Endothelial cell of umbilical vein (primary cell): Measurements from ENCODE around the gene USF2. TPM values are rescaled to one million over a fixed set of nuclear protein-coding genes. Genes with fewer than 3 reads are reported as not detected.

Source experiments
- BruUV-seq: library from RNA; stranded (reverse); fragments of 400-500 nt; replicated peaks from 2 replicates; lab custom pipeline; 2021; lab: Mats Ljungman, UMichigan
- CTCF ChIA-PET: fragments of 300-600, 350-600 bp; sonication (Branson Sonifier 250); formaldehyde crosslinking; loops from one replicate; lab custom pipeline; 2021; ENCODE audit warnings: antibody characterized with exemption, inconsistent platforms; lab: Charles Lee
- POLR2A ChIA-PET: fragments of 300-600, 350-600 bp; sonication (Branson Sonifier 250); formaldehyde crosslinking; loops from one replicate; lab custom pipeline; 2021; ENCODE audit warnings: antibody characterized with exemption, inconsistent platforms; lab: Charles Lee
- DNase-seq: peaks from one replicate; pipeline ENCODE4 v3.0.0-alpha.2; 2011; ENCODE audit warnings: low read depth, low spot score
- FAIRE-seq: peaks from 2 replicates; lab custom pipeline; 2011; peaks lifted over from hg19 to GRCh38; lab: Jason Lieb, UNC
- H2AFZ ChIP-seq: 2 replicates; pipeline ENCODE4 v1.6.0; 2012; ENCODE audit warnings: low read depth, low read length, control low read depth, inconsistent platforms
- H3K27ac ChIP-seq: 2 replicates; pipeline ENCODE4 v1.5.1; 2011; ENCODE audit warnings: low read depth, mild to moderate bottlenecking, control low read depth, low read length, moderate library complexity; ENCODE audit not compliant: insufficient read depth
- H3K27me3 ChIP-seq, 2 experiments: 2 replicates each; pipeline versions ENCODE4 v1.6.0 to v1.6.1; 2011; ENCODE audit warnings: low read length in 2 of 2, mixed read lengths in 1 of 2; ENCODE audit not compliant: control insufficient read depth in 2 of 2, insufficient read depth in 2 of 2
- H3K36me3 ChIP-seq, 2 experiments: 2 replicates in 1 of 2; 3 replicates in 1 of 2; pipeline ENCODE4 v1.5.1; 2011; ENCODE audit warnings: low read length in 2 of 2, mild to moderate bottlenecking in 1 of 2, moderate library complexity in 1 of 2; ENCODE audit not compliant: control insufficient read depth in 2 of 2, insufficient read depth in 2 of 2; ENCODE audit errors: extremely low read depth in 1 of 2
- H3K4me1 ChIP-seq: 3 replicates; pipeline ENCODE4 v1.5.1; 2011; ENCODE audit warnings: mild to moderate bottlenecking, low read length; ENCODE audit not compliant: control insufficient read depth, insufficient read depth; ENCODE audit errors: extremely low read depth
- H3K4me2 ChIP-seq: 2 replicates; pipeline ENCODE4 v1.6.1; 2011; ENCODE audit warnings: low read length, control low read depth, mixed read lengths; ENCODE audit not compliant: insufficient read depth
- H3K4me3 ChIP-seq, 3 experiments: fragments of 200-600 bp in 1 of 3; sonication (generic), shearing (Covaris generic) in 1 of 3; replicated peaks in 1 of 3; 2 replicates each; pipeline ENCODE4 v1.5.1; 2011 to 2016; ENCODE audit warnings: control low read depth in 3 of 3, low read length in 3 of 3, mild to moderate bottlenecking in 2 of 3, inconsistent platforms in 1 of 3, low read depth in 1 of 3, moderate library complexity in 1 of 3; ENCODE audit not compliant: insufficient read depth in 1 of 3
- H3K79me2 ChIP-seq: 2 replicates; pipeline ENCODE4 v1.6.0; 2012; ENCODE audit warnings: low read length, inconsistent platforms; ENCODE audit not compliant: control insufficient read depth, insufficient read depth
- H3K9ac ChIP-seq: replicated peaks from 2 replicates; pipeline ENCODE3; 2011; ENCODE audit warnings: low read length, control low read depth; ENCODE audit not compliant: insufficient read depth; ENCODE audit errors: extremely low read depth
- H3K9me1 ChIP-seq: replicated peaks from 3 replicates; pipeline ENCODE4 v1.6.0; 2011; ENCODE audit warnings: mild to moderate bottlenecking, low read length; ENCODE audit not compliant: control insufficient read depth, insufficient read depth; ENCODE audit errors: extremely low read depth
- H3K9me3 ChIP-seq: replicated peaks from 2 replicates; pipeline ENCODE4 v1.5.1; 2012; ENCODE audit warnings: low read length, inconsistent platforms; ENCODE audit not compliant: control insufficient read depth, insufficient read depth
- H4K20me1 ChIP-seq: replicated peaks from 2 replicates; pipeline ENCODE3; 2011; ENCODE audit warnings: mild to moderate bottlenecking, low read length; ENCODE audit not compliant: control insufficient read depth, insufficient read depth; ENCODE audit errors: extremely low read depth
- EZH2 ChIP-seq: IDR thresholded peaks from 2 replicates; pipeline ENCODE4 v1.6.1; 2012; ENCODE audit warnings: borderline replicate concordance, low read depth, mild to moderate bottlenecking, moderate library complexity, low read length, inconsistent platforms; ENCODE audit not compliant: severe bottlenecking
- FOS ChIP-seq: IDR thresholded peaks from 2 replicates; pipeline ENCODE4 v1.6.1; 2011; ENCODE audit warnings: mild to moderate bottlenecking, low read length, moderate library complexity, borderline replicate concordance; ENCODE audit not compliant: insufficient read depth
- GATA2 ChIP-seq: IDR thresholded peaks from 2 replicates; pipeline ENCODE4 v1.7.0; 2011; ENCODE audit warnings: low read depth, mild to moderate bottlenecking, moderate library complexity, mixed read lengths, low read length; ENCODE audit not compliant: insufficient read length, insufficient read depth
- JUN ChIP-seq: IDR thresholded peaks from 2 replicates; pipeline ENCODE4 v1.6.1; 2011; ENCODE audit warnings: borderline replicate concordance, low read depth; ENCODE audit not compliant: insufficient read length, insufficient read depth
- MYC ChIP-seq: IDR thresholded peaks from one replicate; pipeline ENCODE4 v1.6.1; 2011; ENCODE audit warnings: mild to moderate bottlenecking, low read depth, low read length
- POLR2A ChIP-seq: IDR thresholded peaks from 2 replicates; pipeline ENCODE4 v1.6.1; 2012; ENCODE audit warnings: low read depth, mild to moderate bottlenecking, control low read depth, low read length
- POLR2AphosphoS5 ChIP-seq: IDR thresholded peaks from 2 replicates; pipeline ENCODE4 v1.6.1; 2012; ENCODE audit warnings: low read depth, mild to moderate bottlenecking, control low read depth, low read length, moderate library complexity; ENCODE audit not compliant: insufficient read depth
- dilution Hi-C: fragments of 300-500 bp; cut with MboI; formaldehyde crosslinking; loops from one replicate; pipeline ENCODE4 v1.15.0; 2019; ENCODE audit warnings: low sequenced_read_pairs; ENCODE audit not compliant: extremely low pct_ligation_motif_present
- intact Hi-C: fragments of 100-400 bp; cut with micrococcal nuclease; formaldehyde crosslinking; loops from one replicate; pipeline ENCODE4 v1.10.0; 2022
- polyA plus RNA-seq, 4 experiments: library from polyadenylated mRNA; depleted of rRNA in 3 of 4; stranded (reverse) in 3 of 4; unstranded in 1 of 4; fragments of >200 nt; gene quantifications; 2 replicates each; pipeline versions ENCODE4 v1.2.1 to v1.2.3, GENCODE V29; 2011 to 2012; ENCODE audit warnings: missing spikeins in 1 of 4
- total RNA-seq: library from RNA; stranded (reverse); gene quantifications from 2 replicates; pipeline ENCODE4 v1.2.3, GENCODE V29; 2021
- TF ChIP-seq, protein P1 (sequence below), 2 donors: IDR thresholded peaks; 1 replicate in 1 of 2; 2 replicates in 1 of 2; pipeline ENCODE4 v1.5.1; 2011; ENCODE audit warnings: low read length in 2 of 2, mild to moderate bottlenecking in 2 of 2, moderate library complexity in 2 of 2, control low read depth in 1 of 2, inconsistent platforms in 1 of 2, low read depth in 1 of 2; ENCODE audit not compliant: insufficient read depth in 1 of 2; ENCODE audit errors: extremely low read depth in 1 of 2
- TF ChIP-seq, protein P2 (sequence below): IDR thresholded peaks from 2 replicates; pipeline ENCODE4 v1.6.1; 2011; ENCODE audit not compliant: insufficient read depth, insufficient read length

Gene USF2
- total and polyA plus RNA-seq, 2 donors (not counting 3 experiments of a cell fraction or from before 2014, with no cell fraction given), result 75.0 to 76.8 TPM

DNA sequence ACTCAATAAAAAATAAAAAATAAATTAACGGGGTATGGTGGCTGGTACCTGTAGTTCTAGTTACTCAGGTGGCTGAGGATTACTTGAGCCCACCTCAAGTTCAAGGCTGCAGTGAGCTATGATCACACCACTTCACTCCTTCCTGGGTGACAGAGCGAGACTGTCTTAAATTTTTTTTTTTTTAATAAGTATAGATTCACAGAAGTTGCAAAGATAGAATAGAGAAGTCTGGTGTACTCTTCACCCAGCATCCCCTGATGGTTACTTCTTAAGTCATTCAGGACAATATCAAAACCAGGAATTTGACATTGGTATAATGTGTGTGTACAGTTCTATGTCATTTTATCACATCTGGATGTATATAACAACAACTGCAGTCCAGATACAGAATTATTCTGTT is 52.5 kb downstream of the USF2 start:
- ChIA-PET POLR2A (no interaction called here), CTCF (no interaction called here)
- dilution Hi-C loops, result no loop called here
- Histone ChIP-seq H3K9me1 (no peaks in the 10 kb centered on the region), H2AFZ (no peak overlapping the region), H3K9ac (no peak overlapping the region), H3K4me1 (peaks cover 5% of the 10 kb centered on the region), H3K27ac (no peak overlapping the region), H3K4me3 (no peak overlapping the region), H3K79me2 (no peaks in the 10 kb centered on the region), H3K27me3 (peaks cover 1 to 8% of the 10 kb centered on the region in 2 experiments), H3K9me3 (no peaks in the 10 kb centered on the region), H3K4me2 (no peak overlapping the region), H4K20me1 (no peaks in the 10 kb centered on the region), H3K36me3 (no peaks in the 10 kb centered on the region)
- TF ChIP-seq, protein P1, sequence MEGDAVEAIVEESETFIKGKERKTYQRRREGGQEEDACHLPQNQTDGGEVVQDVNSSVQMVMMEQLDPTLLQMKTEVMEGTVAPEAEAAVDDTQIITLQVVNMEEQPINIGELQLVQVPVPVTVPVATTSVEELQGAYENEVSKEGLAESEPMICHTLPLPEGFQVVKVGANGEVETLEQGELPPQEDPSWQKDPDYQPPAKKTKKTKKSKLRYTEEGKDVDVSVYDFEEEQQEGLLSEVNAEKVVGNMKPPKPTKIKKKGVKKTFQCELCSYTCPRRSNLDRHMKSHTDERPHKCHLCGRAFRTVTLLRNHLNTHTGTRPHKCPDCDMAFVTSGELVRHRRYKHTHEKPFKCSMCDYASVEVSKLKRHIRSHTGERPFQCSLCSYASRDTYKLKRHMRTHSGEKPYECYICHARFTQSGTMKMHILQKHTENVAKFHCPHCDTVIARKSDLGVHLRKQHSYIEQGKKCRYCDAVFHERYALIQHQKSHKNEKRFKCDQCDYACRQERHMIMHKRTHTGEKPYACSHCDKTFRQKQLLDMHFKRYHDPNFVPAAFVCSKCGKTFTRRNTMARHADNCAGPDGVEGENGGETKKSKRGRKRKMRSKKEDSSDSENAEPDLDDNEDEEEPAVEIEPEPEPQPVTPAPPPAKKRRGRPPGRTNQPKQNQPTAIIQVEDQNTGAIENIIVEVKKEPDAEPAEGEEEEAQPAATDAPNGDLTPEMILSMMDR (IDR thresholded peaks at IDR 0.05; ENCODE audit: extremely low read depth in 1 of 2, insufficient read depth in 1 of 2, low read depth in 1 of 2, low read length in 2 of 2), result no peak
- TF ChIP-seq FOS, result no peak
- no peak for TF ChIP-seq JUN
- no peak for TF ChIP-seq POLR2AphosphoS5
- TF ChIP-seq EZH2, result no peak
- TF ChIP-seq MYC, result no peak
- BruUV-seq, result no TSS peak
- DNase-seq, result no peak
- intact Hi-C loops, result no loop called here
- no peak for FAIRE-seq

DNA sequence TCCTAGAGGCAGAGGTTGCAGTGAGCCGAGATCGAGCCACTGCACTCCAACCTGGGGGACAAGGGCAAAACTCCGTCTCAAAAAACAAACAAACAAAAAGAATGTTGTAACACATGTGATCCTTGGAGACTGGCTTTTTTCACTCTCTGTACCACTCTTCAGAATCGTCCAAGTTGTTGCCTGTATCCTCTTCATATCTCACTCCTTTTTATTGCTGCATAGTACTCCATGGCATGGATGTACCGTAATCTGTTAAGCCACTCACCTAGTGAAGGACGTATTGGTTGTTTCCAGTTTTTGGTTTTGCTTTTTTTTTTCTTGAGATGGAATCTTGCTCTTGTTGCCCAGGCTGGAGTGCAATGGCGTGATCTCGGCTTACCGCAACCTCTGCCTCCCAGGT is 53.3 kb downstream of the USF2 start:
- H4K20me1 ChIP-seq, result no peaks in the 10 kb centered on the region
- H3K4me2 ChIP-seq, result no peak overlapping the region
- H3K9ac ChIP-seq, result no peak overlapping the region
- H3K4me1 ChIP-seq, result peaks cover 5% of the 10 kb centered on the region
- dilution Hi-C loops, result no loop called here
- POLR2A ChIA-PET, result no interaction called here
- FAIRE-seq (no peak), DNase-seq (no peak)
- no peaks in the 10 kb centered on the region for H3K9me3 ChIP-seq
- intact Hi-C loops, result no loop called here
- no peaks in the 10 kb centered on the region for H3K79me2 ChIP-seq
- no peak overlapping the region for H3K4me3 ChIP-seq
- no peaks in the 10 kb centered on the region for H3K9me1 ChIP-seq
- H3K27ac ChIP-seq, result no peak overlapping the region
- CTCF ChIA-PET, result no interaction called here
- BruUV-seq, result no TSS peak
- TF ChIP-seq POLR2AphosphoS5 (no peak), FOS (no peak), JUN (no peak), POLR2A (no peak), GATA2 (no peak), EZH2 (no peak), MYC (no peak)
- TF ChIP-seq, protein P1 (IDR thresholded peaks at IDR 0.05; ENCODE audit: extremely low read depth in 1 of 2, insufficient read depth in 1 of 2, low read depth in 1 of 2, low read length in 2 of 2), result no peak
- TF ChIP-seq, protein P2, sequence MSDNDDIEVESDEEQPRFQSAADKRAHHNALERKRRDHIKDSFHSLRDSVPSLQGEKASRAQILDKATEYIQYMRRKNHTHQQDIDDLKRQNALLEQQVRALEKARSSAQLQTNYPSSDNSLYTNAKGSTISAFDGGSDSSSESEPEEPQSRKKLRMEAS, result no peak
- peaks cover 1 to 8% of the 10 kb centered on the region in 2 experiments for H3K27me3 ChIP-seq
- H3K36me3 ChIP-seq, result no peaks in the 10 kb centered on the region
- H2AFZ ChIP-seq, result no peak overlapping the region
